ENCODE results near the gene KIAA1586.

DNA sequence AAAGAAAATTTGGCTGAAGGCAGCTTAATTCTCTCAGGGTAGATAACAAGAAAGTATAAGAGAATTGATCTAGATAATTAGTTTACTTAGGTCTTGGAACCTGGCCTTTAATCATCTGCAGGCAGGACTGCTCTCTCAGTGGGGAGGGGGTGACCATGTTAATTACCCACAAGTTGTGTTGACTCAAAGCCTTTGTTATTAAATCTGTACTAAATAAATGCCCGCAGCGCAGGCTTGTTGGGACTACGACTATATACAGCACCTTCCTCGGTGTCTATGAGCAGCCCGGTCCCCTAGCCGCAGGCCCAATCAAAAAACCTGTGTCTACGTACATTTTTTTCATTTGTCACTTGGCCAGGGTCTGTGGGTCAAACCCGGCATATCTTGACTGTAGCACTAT lies 27.9 kb downstream of the KIAA1586 start:
- TF ChIP-seq GATA2 (IDR thresholded peaks at IDR 0.05; ENCODE audit: insufficient read depth, insufficient read length, low read depth, low read length) (no peak), MAX (IDR thresholded peaks at IDR 0.05; ENCODE audit: insufficient read depth, insufficient read length) (no peak), CTCF (IDR thresholded peaks at IDR 0.05; ENCODE audit: extremely low read depth in 1 of 2, insufficient read depth in 1 of 2, low read depth in 1 of 2, low read length in 2 of 2) (no peak), POLR2A (IDR thresholded peaks at IDR 0.05; ENCODE audit: low read depth, low read length) (no peak), MYC (IDR thresholded peaks at IDR 0.05; ENCODE audit: low read depth, low read length) (no peak), POLR2AphosphoS5 (IDR thresholded peaks at IDR 0.05; ENCODE audit: insufficient read depth, low read depth, low read length) (no peak)

Data from endothelial cell of umbilical vein (primary cell).